ENCODE data around the gene VIPAS39. TPM values are rescaled to one million over a fixed set of nuclear protein-coding genes. Genes with fewer than 3 reads are reported as not detected.
A peak's percentile ranks its signal among the peaks of the same experiment; 100 is the strongest.

VIPAS39 gene
- total RNA-seq, 1 donor from 2014 or later: 22.9 TPM

GRCh38 chr14:77469539-77469938, 12.1 kb upstream of the VIPAS39 start:
- no peak for DNase-seq (ENCODE audit: low read depth, low spot score)
- Mint-ChIP-seq H3K4me3 (no peak overlapping the region), H3K4me1 (peaks cover 5% of the 10 kb centered on the region), H3K27me3 (ENCODE audit: low read depth) (no peaks in the 10 kb centered on the region), H3K9me3 (no peaks in the 10 kb centered on the region), H3K27ac (ENCODE audit: unreplicated experiment) (no peak overlapping the region), H3K36me3 (ENCODE audit: low read depth) (peaks cover 10% of the 10 kb centered on the region)
- TF ChIP-seq CTCF (conservative IDR thresholded peaks at IDR 0.05): no peak

- Mint-ChIP-seq H3K27me3 (ENCODE audit: low read depth) (no peaks in the 10 kb centered on the region), H3K27ac (ENCODE audit: unreplicated experiment) (no peak overlapping the region), H3K4me1 (peaks cover 5% of the 10 kb centered on the region), H3K4me3 (no peak overlapping the region), H3K36me3 (ENCODE audit: low read depth) (peaks cover 13% of the 10 kb centered on the region), H3K9me3 (no peaks in the 10 kb centered on the region)
- TF ChIP-seq CTCF (conservative IDR thresholded peaks at IDR 0.05): no peak
- DNase-seq (ENCODE audit: low read depth, low spot score): no peak
Measured at GRCh38 chr14:77469067-77469505, 11.7 kb upstream of the VIPAS39 start.

GRCh38 chr14:77467801-77468200, 10.4 kb upstream of the VIPAS39 start:
- no peak for TF ChIP-seq CTCF (conservative IDR thresholded peaks at IDR 0.05)
- no peaks in the 10 kb centered on the region for H3K27me3 Mint-ChIP-seq (ENCODE audit: low read depth)
- no peak overlapping the region for H3K4me3 Mint-ChIP-seq
- H3K36me3 Mint-ChIP-seq (ENCODE audit: low read depth): peaks cover 16% of the 10 kb centered on the region
- H3K27ac Mint-ChIP-seq (ENCODE audit: unreplicated experiment): no peak overlapping the region
- peaks cover 5% of the 10 kb centered on the region for H3K4me1 Mint-ChIP-seq
- no peaks in the 10 kb centered on the region for H3K9me3 Mint-ChIP-seq
- DNase-seq (ENCODE audit: low read depth, low spot score): no peak

GRCh38 chr14:77459072-77459723, 1.8 kb upstream of the VIPAS39 start:
- DNase-seq (ENCODE audit: low read depth, low spot score): peak; percentile 61
- TF ChIP-seq CTCF (conservative IDR thresholded peaks at IDR 0.05): peak; percentile 74
- peak overlapping the region; percentile 74 for H3K27ac Mint-ChIP-seq (ENCODE audit: unreplicated experiment)
- peaks cover 11% of the 10 kb centered on the region for H3K36me3 Mint-ChIP-seq (ENCODE audit: low read depth)
- peaks cover 37% of the 10 kb centered on the region for H3K4me1 Mint-ChIP-seq
- no peaks in the 10 kb centered on the region for H3K27me3 Mint-ChIP-seq (ENCODE audit: low read depth)
- no peaks in the 10 kb centered on the region for H3K9me3 Mint-ChIP-seq
- H3K4me3 Mint-ChIP-seq: peak overlapping the region; percentile 100

- Mint-ChIP-seq H3K4me1 (peaks cover 37% of the 10 kb centered on the region), H3K27me3 (ENCODE audit: low read depth) (no peaks in the 10 kb centered on the region), H3K27ac (ENCODE audit: unreplicated experiment) (peak overlapping the region; percentile 100), H3K9me3 (no peaks in the 10 kb centered on the region), H3K4me3 (peak overlapping the region; percentile 100), H3K36me3 (ENCODE audit: low read depth) (peaks cover 8% of the 10 kb centered on the region)
- no peak for TF ChIP-seq CTCF (conservative IDR thresholded peaks at IDR 0.05)
- DNase-seq (ENCODE audit: low read depth, low spot score): peak; percentile 14
Measured at GRCh38 chr14:77458249-77458950, 999 bp upstream of the VIPAS39 start.

Measured in neural crest cell (in vitro differentiated cells).